GM12892 (cell line): Measurements from ENCODE around the gene GPR180.

Experiments
- POLR2A ChIP-seq: IDR thresholded peaks from 2 replicates; pipeline ENCODE4 v1.6.1; 2011; ENCODE audit warnings: low read depth, low read length, control low read depth
- POLR2AphosphoS5 ChIP-seq: IDR thresholded peaks from 2 replicates; pipeline ENCODE4 v1.6.1; 2011; ENCODE audit warnings: low read depth, low read length, control low read depth
- TAF1 ChIP-seq: IDR thresholded peaks from 2 replicates; pipeline ENCODE4 v1.6.1; 2011; ENCODE audit warnings: low read depth, mild to moderate bottlenecking, control low read depth, low read length, borderline replicate concordance

GRCh38 chr13:94679614-94680013, 78.0 kb downstream of the GPR180 start:
- TF ChIP-seq TAF1 (no peak), POLR2A (no peak), POLR2AphosphoS5 (no peak)
